Endothelial cell of umbilical vein (primary cell): ENCODE results near the gene DUS1L. TPM values are rescaled to one million over a fixed set of nuclear protein-coding genes. Genes with fewer than 3 reads are reported as not detected.

Experiments
- BruUV-seq: library from RNA; stranded (reverse); fragments of 400-500 nt; replicated peaks from 2 replicates; lab custom pipeline; 2021; lab: Mats Ljungman, UMichigan
- CTCF ChIA-PET: fragments of 300-600, 350-600 bp; sonication (Branson Sonifier 250); formaldehyde crosslinking; loops from one replicate; lab custom pipeline; 2021; ENCODE audit warnings: antibody characterized with exemption, inconsistent platforms; lab: Charles Lee
- POLR2A ChIA-PET: fragments of 300-600, 350-600 bp; sonication (Branson Sonifier 250); formaldehyde crosslinking; loops from one replicate; lab custom pipeline; 2021; ENCODE audit warnings: antibody characterized with exemption, inconsistent platforms; lab: Charles Lee
- DNase-seq: peaks from one replicate; pipeline ENCODE4 v3.0.0-alpha.2; 2011; ENCODE audit warnings: low read depth, low spot score
- FAIRE-seq: peaks from 2 replicates; lab custom pipeline; 2011; peaks lifted over from hg19 to GRCh38; lab: Jason Lieb, UNC
- H2AFZ ChIP-seq: 2 replicates; pipeline ENCODE4 v1.6.0; 2012; ENCODE audit warnings: low read depth, low read length, control low read depth, inconsistent platforms
- H3K27ac ChIP-seq: 2 replicates; pipeline ENCODE4 v1.5.1; 2011; ENCODE audit warnings: low read depth, mild to moderate bottlenecking, control low read depth, low read length, moderate library complexity; ENCODE audit not compliant: insufficient read depth
- H3K27me3 ChIP-seq, 2 experiments: 2 replicates each; pipeline versions ENCODE4 v1.6.0 to v1.6.1; 2011; ENCODE audit warnings: low read length in 2 of 2, mixed read lengths in 1 of 2; ENCODE audit not compliant: control insufficient read depth in 2 of 2, insufficient read depth in 2 of 2
- H3K36me3 ChIP-seq, 2 experiments: 2 replicates in 1 of 2; 3 replicates in 1 of 2; pipeline ENCODE4 v1.5.1; 2011; ENCODE audit warnings: low read length in 2 of 2, mild to moderate bottlenecking in 1 of 2, moderate library complexity in 1 of 2; ENCODE audit not compliant: control insufficient read depth in 2 of 2, insufficient read depth in 2 of 2; ENCODE audit errors: extremely low read depth in 1 of 2
- H3K4me1 ChIP-seq: 3 replicates; pipeline ENCODE4 v1.5.1; 2011; ENCODE audit warnings: mild to moderate bottlenecking, low read length; ENCODE audit not compliant: control insufficient read depth, insufficient read depth; ENCODE audit errors: extremely low read depth
- H3K4me2 ChIP-seq: 2 replicates; pipeline ENCODE4 v1.6.1; 2011; ENCODE audit warnings: low read length, control low read depth, mixed read lengths; ENCODE audit not compliant: insufficient read depth
- H3K4me3 ChIP-seq, 3 experiments: fragments of 200-600 bp in 1 of 3; sonication (generic), shearing (Covaris generic) in 1 of 3; replicated peaks in 1 of 3; 2 replicates each; pipeline ENCODE4 v1.5.1; 2011 to 2016; ENCODE audit warnings: control low read depth in 3 of 3, low read length in 3 of 3, mild to moderate bottlenecking in 2 of 3, inconsistent platforms in 1 of 3, low read depth in 1 of 3, moderate library complexity in 1 of 3; ENCODE audit not compliant: insufficient read depth in 1 of 3
- H3K79me2 ChIP-seq: 2 replicates; pipeline ENCODE4 v1.6.0; 2012; ENCODE audit warnings: low read length, inconsistent platforms; ENCODE audit not compliant: control insufficient read depth, insufficient read depth
- H3K9ac ChIP-seq: replicated peaks from 2 replicates; pipeline ENCODE3; 2011; ENCODE audit warnings: low read length, control low read depth; ENCODE audit not compliant: insufficient read depth; ENCODE audit errors: extremely low read depth
- H3K9me1 ChIP-seq: replicated peaks from 3 replicates; pipeline ENCODE4 v1.6.0; 2011; ENCODE audit warnings: mild to moderate bottlenecking, low read length; ENCODE audit not compliant: control insufficient read depth, insufficient read depth; ENCODE audit errors: extremely low read depth
- H3K9me3 ChIP-seq: replicated peaks from 2 replicates; pipeline ENCODE4 v1.5.1; 2012; ENCODE audit warnings: low read length, inconsistent platforms; ENCODE audit not compliant: control insufficient read depth, insufficient read depth
- H4K20me1 ChIP-seq: replicated peaks from 2 replicates; pipeline ENCODE3; 2011; ENCODE audit warnings: mild to moderate bottlenecking, low read length; ENCODE audit not compliant: control insufficient read depth, insufficient read depth; ENCODE audit errors: extremely low read depth
- CTCF ChIP-seq, 2 donors: IDR thresholded peaks; 1 replicate in 1 of 2; 2 replicates in 1 of 2; pipeline ENCODE4 v1.5.1; 2011; ENCODE audit warnings: low read length in 2 of 2, mild to moderate bottlenecking in 2 of 2, moderate library complexity in 2 of 2, control low read depth in 1 of 2, inconsistent platforms in 1 of 2, low read depth in 1 of 2; ENCODE audit not compliant: insufficient read depth in 1 of 2; ENCODE audit errors: extremely low read depth in 1 of 2
- EZH2 ChIP-seq: IDR thresholded peaks from 2 replicates; pipeline ENCODE4 v1.6.1; 2012; ENCODE audit warnings: borderline replicate concordance, low read depth, mild to moderate bottlenecking, moderate library complexity, low read length, inconsistent platforms; ENCODE audit not compliant: severe bottlenecking
- JUN ChIP-seq: IDR thresholded peaks from 2 replicates; pipeline ENCODE4 v1.6.1; 2011; ENCODE audit warnings: borderline replicate concordance, low read depth; ENCODE audit not compliant: insufficient read length, insufficient read depth
- dilution Hi-C: fragments of 300-500 bp; cut with MboI; formaldehyde crosslinking; loops from one replicate; pipeline ENCODE4 v1.15.0; 2019; ENCODE audit warnings: low sequenced_read_pairs; ENCODE audit not compliant: extremely low pct_ligation_motif_present
- intact Hi-C: fragments of 100-400 bp; cut with micrococcal nuclease; formaldehyde crosslinking; loops from one replicate; pipeline ENCODE4 v1.10.0; 2022
- polyA plus RNA-seq, 4 experiments: library from polyadenylated mRNA; depleted of rRNA in 3 of 4; stranded (reverse) in 3 of 4; unstranded in 1 of 4; fragments of >200 nt; gene quantifications; 2 replicates each; pipeline versions ENCODE4 v1.2.1 to v1.2.3, GENCODE V29; 2011 to 2012; ENCODE audit warnings: missing spikeins in 1 of 4
- total RNA-seq: library from RNA; stranded (reverse); gene quantifications from 2 replicates; pipeline ENCODE4 v1.2.3, GENCODE V29; 2021
- TF ChIP-seq, protein P1 (sequence below): IDR thresholded peaks from 2 replicates; pipeline ENCODE4 v1.6.1; 2011; ENCODE audit not compliant: insufficient read depth, insufficient read length

Gene DUS1L
- total and polyA plus RNA-seq, 2 donors (not counting 3 experiments of a cell fraction or from before 2014, with no cell fraction given): 60.1 to 92.9 TPM

- intact Hi-C loops: loop anchor here (1.0 kb wide), 1 partner anchor 48 kb away; no protein-coding TSS in a partner anchor
- H3K79me2 ChIP-seq: no peaks in the 10 kb centered on the region
- peak overlapping the region; percentile 43 for H2AFZ ChIP-seq
- no peaks in the 10 kb centered on the region for H3K9me1 ChIP-seq
- peak overlapping the region; percentile 3 for H3K9ac ChIP-seq
- DNase-seq (no peak), FAIRE-seq (peak; percentile 77)
- H3K4me2 ChIP-seq: peak overlapping the region; percentile 37
- no peaks in the 10 kb centered on the region for H3K36me3 ChIP-seq
- no peaks in the 10 kb centered on the region for H4K20me1 ChIP-seq
- dilution Hi-C loops: no loop called here
- peak overlapping the region; percentile 9 for H3K27ac ChIP-seq
- TF ChIP-seq JUN (no peak), CTCF (IDR thresholded peaks at IDR 0.05; ENCODE audit: extremely low read depth in 1 of 2, insufficient read depth in 1 of 2, low read depth in 1 of 2, low read length in 2 of 2) (peak; percentile 23 to 35), EZH2 (no peak)
- TF ChIP-seq, protein P1, sequence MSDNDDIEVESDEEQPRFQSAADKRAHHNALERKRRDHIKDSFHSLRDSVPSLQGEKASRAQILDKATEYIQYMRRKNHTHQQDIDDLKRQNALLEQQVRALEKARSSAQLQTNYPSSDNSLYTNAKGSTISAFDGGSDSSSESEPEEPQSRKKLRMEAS: no peak
- H3K4me1 ChIP-seq: peaks cover 10% of the 10 kb centered on the region
- H3K9me3 ChIP-seq: no peaks in the 10 kb centered on the region
- no peaks in the 10 kb centered on the region for H3K27me3 ChIP-seq
- ChIA-PET POLR2A (interaction anchor here (1.8 kb wide), 1 partner anchor 8 kb away, joined by 9 read pairs; the partner anchor contains the start of gene FASN), CTCF (interaction anchor here (1.1 to 2.5 kb wide), 7 partner anchors 36 to 229 kb away, joined by 3 to 17 read pairs (median 4); no protein-coding TSS in a partner anchor)
- no TSS peak for BruUV-seq
- H3K4me3 ChIP-seq: no peak overlapping the region
These were observed 40.5 kb upstream of the DUS1L start for GRCh38 chr17:82105882-82106687.
